OCI-M2 (cell line): ENCODE measurements around the gene PPP2R2D.

Experiments
- DNase-seq: peaks from one replicate; lab custom pipeline; 2025; ENCODE audit not compliant: unreplicated experiment; lab: John Stamatoyannopoulos, UW

Gene PPP2R2D

GRCh38 chr10:131926253-131926652 is 25.4 kb downstream of the PPP2R2D start:
- DNase-seq, result no peak

- no peak for DNase-seq
Observed at GRCh38 chr10:131926743-131927595, 26.2 kb downstream of the PPP2R2D start.

DNA sequence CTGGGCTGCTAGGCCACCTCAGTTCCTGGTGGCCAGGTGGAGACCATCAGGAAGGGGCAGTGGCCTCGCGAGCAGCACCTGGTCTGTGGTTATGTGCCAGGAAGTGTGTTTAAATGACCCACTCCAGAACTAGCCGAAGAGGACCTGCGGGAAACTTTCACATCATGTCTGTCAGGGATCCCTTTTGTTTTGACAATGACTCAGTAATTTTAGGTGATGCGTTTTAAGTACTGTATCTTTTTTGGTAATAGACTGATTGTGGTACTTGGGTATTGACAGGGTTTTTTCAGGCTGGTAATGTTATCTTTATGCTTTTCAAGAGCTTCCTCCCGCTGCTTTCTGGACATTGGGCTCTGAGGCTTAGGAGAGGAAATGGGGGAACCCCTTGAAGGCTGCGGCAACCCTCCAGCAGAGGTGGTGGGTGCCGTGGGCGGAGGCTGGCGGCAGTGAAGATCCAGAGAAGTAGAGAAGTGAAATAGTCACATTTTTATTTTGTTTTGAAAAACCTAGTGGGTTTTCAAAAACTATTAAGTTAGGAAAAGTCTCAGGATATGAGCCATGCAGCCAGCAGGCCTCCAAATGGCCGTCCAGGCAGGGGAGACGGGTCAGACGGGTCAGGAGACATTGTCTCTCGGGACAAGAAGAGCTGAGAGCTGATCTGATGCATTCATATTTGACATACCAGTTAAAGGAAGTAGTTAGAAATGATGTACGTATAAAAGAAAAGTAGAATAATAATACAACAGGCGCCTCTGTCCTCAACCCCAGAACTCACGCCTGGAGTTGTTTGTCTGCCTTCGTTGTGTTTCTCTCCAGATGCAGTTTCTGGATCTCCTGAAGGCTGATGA is 27.7 kb downstream of the PPP2R2D start:
- DNase-seq, result no peak

DNA sequence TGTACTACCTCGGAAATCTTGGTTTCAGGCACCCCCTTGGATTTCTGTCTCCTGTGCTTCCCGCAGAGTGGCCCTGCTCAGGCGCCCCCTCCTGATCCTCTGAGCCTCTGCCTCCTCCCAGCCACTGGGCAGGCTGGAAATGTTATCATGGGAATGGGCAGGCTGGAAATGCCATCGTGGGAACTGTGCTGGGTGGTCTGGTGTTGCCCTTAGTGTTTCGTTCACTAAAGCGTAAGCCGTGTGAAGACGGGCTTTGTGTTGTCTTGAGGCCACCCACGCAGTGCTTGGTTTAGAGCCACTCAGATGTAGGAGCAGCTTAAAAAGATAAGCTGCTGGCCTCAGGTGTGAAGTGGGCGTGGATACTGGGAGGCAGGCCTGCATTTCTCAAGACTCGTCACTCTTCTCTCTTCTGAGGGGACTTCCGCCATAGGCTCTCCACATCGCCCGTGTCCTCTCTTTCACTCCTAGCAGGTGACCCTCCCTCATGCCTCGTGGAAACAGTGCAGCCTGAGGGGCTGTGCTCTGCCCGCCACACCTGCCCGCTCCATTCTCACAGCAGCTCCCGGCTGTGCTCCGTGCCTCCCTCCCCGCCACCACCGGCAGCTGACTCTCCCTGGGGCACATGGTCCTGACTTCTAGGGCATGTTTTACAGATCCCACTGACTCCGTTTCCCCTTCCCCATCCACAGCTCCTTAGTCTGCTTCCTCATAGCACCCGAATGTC is 28.5 kb downstream of the PPP2R2D start:
- DNase-seq, result no peak

DNA sequence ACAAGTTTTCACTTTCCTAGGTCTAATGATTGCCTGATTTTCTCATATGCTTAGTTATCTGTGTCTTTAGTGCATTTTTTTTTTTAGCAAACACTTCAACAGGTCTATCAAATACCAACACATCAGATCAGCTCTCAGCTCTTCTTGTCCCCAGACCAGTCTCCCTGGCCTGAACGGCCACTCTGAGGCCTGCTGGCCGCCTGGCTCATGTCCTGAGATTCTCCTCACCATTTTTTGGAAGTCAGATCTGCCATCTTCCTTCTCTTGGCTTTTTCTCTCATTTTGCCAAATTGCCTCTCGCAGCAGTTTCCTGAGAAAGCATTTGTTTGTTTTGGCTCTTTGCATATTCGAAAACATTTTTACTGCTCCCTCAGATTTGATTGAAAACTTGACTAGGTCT is 29.3 kb downstream of the PPP2R2D start:
- DNase-seq, result no peak

DNA sequence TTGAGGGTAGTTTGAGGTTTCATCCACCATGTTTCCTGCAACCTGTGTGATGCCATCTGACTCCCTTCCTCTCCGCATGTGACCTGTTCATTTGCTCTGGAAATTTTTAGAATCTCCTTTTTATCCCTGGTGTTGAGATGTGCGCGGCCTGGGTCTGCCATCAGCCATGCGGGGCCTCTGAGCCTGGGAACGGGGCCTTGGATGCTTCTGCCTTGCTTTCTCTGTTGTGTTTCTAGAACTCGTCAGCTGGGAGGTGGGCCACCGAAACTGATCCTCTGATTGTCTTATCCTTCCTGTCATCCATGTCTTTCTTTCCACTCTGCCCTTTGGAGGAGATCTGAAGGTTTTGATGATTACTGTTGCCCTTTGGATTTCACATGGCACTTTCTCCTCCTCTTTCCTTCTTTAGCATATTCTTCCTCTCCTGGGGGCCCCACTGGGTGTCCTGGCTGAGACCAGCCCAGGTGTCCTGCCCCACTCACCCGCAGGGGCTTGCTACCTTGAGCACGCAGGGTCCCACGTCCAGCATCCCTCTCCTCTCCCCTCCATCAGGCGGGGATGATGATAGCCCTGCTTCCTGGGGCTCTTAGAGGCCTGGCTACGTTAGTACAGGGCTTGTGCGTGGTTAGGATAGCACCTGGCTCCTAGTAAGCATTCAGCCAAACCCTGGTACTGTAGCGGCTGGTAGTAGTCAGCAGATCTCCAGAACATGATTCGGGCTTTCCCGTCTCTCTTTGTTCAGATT is 29.9 kb downstream of the PPP2R2D start:
- no peak for DNase-seq

DNA sequence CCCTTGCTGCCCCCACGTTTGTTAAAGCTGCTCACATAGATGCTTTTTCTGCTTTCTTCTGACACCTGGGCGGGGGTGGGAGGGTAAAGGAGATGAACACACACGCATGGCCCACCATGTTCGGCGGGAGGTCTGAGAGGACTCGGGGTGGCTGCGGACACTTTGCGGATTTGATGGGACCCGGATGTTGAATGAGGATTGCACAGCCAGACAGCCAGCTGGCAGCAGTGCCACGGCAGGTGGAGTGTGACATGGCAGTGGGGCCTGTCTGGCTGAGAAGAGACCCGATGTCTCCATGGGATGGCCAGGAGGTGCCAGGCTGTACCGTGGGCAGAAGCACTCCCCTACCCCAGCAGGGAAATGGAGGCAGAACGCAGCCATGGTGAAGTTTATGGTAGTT is 31.2 kb downstream of the PPP2R2D start:
- no peak for DNase-seq

GRCh38 chr10:131933016-131933695 is 32.3 kb downstream of the PPP2R2D start:
- DNase-seq, result no peak

DNA sequence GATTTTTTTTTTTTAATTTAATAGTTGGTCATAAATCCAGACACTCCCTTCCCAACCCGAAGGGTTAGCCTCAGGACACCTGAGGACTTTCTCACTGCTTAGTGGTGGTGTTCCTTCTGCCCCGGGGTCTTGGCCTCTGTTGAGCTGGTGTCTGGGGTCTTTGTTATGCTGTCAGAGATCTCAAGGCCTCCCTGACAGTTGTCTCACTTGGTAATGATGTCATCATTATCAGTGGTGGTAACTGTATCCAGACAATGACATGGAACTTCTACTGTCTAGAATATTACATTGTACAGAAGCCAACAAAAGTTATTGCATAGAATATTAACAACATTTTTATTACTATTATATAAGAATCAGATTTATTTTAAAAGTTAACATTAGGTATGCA is 32.9 kb downstream of the PPP2R2D start:
- DNase-seq, result no peak

GRCh38 chr10:131934769-131935168 is 34.0 kb downstream of the PPP2R2D start:
- DNase-seq, result no peak

GRCh38 chr10:131935260-131935659 is 34.5 kb downstream of the PPP2R2D start:
- DNase-seq, result no peak

GRCh38 chr10:131936294-131936693 is 35.5 kb downstream of the PPP2R2D start:
- no peak for DNase-seq

- no peak for DNase-seq
Observed at GRCh38 chr10:131936736-131937135, 35.9 kb downstream of the PPP2R2D start.

GRCh38 chr10:131937836-131938235 is 37.0 kb downstream of the PPP2R2D start:
- no peak for DNase-seq

DNA sequence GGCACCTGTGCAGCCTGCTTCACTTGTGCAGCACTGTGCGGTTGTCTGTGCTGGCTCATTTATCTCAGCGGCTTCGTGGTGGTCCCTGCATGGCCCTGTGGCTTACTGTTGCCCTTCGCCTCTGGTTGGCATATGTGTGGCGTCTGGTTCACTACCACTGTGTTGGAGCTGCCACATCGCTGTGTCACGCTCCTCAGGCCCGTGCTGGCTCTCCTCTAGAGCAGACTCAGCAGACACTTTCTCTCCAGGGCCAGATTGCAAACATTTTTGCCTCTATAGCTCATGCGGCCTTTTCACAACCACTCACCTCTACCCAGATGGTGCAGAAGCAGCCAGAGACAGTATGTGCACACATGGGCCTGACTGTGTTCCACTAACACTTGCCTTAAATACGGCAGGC is 37.9 kb downstream of the PPP2R2D start:
- no peak for DNase-seq

- DNase-seq, result no peak
Observed at GRCh38 chr10:131942455-131942854, 41.6 kb downstream of the PPP2R2D start.

- no peak for DNase-seq
Observed at GRCh38 chr10:131943021-131943814, 42.4 kb downstream of the PPP2R2D start.

DNA sequence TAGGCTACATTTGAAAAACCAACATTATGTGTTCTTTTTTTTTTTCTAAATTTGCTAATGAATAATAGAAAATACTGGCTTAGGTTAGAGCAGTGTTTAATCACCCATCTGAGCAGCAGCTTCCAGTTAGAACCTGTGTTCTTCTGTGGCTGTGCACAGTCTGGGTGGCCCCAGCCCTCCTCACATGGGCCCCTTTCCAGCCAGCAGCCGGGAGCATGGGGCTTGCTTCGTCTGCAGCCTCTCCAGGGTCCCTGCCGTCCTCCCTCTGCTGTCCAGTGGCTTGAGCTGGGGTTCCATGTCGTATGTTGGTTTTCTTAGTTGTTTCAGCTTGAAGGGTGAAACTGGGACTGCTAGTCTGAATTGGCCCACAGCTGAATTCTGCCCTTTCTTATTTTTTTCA is 43.6 kb downstream of the PPP2R2D start:
- no peak for DNase-seq

GRCh38 chr10:131944976-131945695 is 44.3 kb downstream of the PPP2R2D start:
- no peak for DNase-seq
